ENCODE measurements around the gene EDN3. TPM values are rescaled to one million over a fixed set of nuclear protein-coding genes. Genes with fewer than 3 reads are reported as not detected.

EDN3 gene
- total RNA-seq, 2 donors from 2014 or later: not detected

Other genes starting within 250 kb of the EDN3 start
- gene ZNF831, start 136.8 kb upstream of the EDN3 start, total RNA-seq: 1 to 10 TPM; 3.3 to 5.7 TPM